Activated CD4-positive, CD25-positive, alpha-beta regulatory T cell treated with anti-CD3 and anti-CD28 coated beads, Interleukin-2, amount 50 U/mL, for 16 hours (primary cell): Measurements from ENCODE around the gene CD79B.

ENCODE experiments used
- DNase-seq: peaks from one replicate; pipeline ENCODE4 v3.0.0-alpha.2; 2020; ENCODE audit warnings: low read depth, low spot score

CD79B gene

DNA sequence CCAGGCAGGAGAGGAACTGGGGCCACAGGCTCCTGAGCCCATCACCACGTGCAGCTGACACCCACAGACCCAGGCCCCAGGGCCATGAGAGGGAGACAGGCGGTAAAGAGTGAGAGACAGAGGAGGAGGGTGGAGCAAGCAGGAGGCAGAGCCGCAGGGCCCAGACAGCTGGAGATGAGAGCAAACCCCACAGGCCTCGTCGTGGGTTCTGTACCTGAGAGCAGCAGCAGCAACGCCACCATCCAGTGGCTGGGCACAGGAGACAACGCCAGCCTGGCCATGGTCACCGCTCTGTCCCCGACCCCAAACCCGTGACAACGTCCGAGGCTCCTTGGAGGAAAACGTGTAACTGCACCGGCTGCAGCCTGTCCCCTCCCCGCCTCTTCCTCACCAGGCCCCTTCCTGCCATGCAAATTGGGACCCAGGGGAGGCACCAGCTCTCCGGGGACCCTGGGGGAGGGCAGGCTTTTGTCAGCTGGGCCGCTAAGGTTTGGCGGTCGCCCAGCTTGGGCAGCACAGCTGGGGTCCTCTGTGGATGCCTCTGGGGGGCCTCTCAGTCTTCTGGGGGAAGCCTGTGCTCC lies at the start of gene CD79B:
TSS of gene CD79B (minus strand) at position 351 of the 581 bp plus-strand sequence. CDS start at position 281, 70 bp downstream.
- DNase-seq, result no peak

DNA sequence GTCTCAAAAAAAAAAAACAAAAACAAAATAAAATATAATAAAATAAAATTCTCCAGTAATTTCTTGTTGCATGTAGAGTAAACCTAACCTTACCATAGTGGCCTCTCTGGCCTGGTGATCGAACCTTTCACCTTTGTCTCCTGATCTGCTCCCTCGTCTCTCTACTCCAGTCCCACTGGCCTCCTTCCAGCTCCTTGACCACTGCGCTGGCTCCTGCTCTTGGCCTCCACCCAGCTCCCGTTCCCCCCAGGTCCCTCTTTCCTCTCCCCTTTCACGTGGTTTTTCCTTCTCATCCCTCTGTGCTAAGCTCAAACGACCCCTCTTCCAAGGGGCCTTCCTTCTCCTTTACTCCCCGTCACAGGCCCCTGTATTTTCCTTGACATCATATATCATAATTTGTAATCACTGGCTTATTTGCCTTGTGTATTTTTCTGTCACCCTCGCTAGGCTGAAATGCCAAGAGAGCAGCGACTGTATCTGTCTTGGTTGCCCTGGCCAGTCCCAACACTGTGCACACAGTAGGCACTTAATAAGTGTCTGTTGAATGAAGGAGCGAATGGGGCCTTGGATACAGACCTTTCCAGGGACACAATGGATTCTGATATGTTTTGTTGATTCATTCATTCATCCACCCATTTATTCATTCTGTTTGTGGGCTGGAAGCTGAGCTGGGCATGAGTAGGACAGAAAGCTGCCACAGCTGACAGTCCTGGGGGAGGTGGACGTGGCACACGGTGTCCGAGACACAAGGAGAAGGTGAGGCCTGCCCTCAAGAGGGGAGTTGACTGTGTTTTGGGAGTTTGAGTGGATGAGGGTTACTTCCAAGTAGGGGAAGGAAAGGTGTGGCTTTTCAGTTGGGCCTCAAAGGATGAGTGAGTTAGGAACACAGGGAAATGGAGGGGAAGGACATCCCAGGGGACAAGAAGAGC lies 46.4 kb upstream of the CD79B start:
- no peak for DNase-seq

DNA sequence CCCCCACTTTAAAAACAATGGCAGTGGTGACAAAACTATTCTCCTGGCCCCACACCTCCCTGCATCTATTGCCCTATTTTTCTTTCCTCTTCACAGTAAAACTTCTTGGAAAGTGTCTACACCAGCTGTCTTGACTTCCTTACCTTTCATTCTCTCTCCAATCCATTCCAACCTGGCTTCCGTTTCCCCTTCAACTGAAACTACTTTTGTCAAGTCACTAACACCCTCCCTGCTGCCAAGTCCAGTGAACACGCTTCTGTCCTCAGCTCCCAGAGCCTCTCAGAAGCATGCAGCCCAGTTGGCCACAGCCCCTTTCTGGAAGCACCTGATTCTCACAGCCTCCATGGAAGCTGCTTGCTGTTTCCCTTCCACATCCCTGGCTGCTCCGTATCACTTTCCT lies 44.6 kb upstream of the CD79B start:
- no peak for DNase-seq

DNA sequence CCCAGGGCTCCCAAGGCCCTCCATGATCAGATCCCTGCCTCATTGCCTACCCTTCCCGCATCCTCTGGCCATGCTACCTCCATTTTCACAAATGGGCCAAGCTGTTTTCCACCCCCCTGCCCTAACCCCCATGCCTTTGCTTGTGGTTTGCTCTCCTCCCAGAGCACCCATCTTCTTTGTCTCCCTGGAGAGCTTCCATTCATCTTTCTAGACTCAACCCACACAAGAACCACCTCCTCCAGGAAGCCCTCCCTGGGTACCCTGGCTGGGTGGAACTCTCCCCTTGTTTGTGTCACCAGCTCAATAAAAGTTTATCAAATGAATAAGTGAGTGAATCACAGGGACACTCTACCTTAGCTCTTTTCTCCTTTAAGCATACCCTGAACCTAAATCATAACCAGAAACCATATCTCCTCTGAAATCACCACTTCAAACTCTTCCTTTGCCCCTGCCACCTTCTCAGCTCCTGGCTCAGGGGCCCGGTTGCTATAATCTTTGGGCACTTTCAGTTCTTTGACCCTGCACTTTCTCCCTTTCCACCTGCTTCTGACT lies 43.5 kb upstream of the CD79B start:
- DNase-seq, result no peak

DNA sequence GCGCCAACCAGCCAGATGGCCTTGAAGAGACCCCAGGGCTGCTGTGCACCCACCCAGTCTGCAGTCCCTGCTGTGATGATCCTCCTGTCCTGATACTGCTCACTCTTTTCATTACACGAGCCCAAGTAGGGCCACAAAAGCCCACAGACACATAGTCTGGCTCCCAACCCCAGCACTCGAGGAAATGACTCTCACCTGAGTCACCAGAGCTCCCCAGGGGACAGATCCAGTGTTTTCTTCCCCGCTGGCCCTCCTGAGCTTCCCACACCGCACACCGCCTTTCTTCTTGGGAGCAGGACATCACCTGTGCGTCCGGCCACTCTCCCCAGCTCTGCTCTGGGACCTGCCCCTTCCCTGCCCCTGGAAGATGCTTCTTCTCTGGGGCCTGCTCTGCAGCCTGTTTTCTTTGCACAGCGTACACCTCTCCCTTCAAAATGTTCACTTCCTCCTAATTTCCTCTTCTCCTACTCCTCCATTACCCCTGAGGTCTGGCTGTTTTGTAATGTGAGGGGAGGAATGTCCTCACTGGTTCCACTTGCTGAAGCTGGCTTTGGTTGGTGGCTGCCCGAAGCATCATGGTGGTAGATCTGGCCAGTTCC lies 42.6 kb upstream of the CD79B start:
- no peak for DNase-seq

DNA sequence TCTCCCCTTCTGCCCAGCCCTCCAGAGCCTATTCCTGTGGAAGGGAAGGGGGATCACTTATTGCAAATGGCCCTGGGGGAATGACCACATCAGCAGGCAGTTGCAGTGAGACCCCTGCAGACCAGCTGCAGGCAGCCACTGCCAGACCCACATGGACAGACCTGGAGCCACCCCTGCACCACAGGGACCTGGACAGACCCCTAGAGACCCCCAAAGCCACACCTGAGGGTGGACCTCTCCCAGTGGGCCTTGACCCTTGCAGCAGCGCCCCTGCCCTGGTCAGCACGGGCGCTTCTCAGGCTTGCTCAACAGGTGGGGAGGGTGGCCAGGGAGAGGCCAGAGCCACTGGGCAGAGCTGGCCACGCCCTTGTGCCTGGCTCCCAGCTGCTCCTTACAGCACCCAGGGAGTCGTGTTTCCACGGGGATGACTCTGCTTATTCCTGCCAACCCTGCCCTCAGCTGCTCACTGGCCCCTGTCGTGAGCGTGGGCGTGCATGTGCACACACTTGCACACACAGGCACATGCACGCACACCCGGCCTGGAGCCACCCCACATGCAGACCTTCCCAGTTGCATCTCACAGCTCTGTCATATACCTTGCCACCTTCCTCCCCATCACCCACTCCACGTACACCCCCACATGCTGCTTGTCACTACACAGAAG lies 41.9 kb upstream of the CD79B start:
- no peak for DNase-seq

DNA sequence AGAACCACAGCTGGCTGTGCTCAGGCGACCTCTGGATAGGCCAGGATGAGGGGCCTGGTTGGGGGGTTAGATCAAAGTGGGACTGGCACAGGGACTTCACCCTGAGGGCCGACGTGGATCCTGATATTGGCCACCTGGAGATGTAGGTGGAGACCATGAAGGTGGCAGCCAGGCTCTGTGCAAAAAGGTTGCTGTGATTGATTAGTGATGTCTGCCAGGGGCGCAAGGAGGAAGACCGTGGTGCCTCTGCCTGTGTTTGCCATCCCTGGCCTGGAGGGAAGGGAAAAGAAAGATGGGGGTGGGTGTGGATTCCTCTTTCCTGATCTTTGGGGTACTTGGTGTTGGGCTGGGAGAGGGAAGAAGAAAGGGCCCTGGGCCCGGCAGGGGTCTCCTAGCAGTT lies 41.1 kb upstream of the CD79B start:
- no peak for DNase-seq

DNA sequence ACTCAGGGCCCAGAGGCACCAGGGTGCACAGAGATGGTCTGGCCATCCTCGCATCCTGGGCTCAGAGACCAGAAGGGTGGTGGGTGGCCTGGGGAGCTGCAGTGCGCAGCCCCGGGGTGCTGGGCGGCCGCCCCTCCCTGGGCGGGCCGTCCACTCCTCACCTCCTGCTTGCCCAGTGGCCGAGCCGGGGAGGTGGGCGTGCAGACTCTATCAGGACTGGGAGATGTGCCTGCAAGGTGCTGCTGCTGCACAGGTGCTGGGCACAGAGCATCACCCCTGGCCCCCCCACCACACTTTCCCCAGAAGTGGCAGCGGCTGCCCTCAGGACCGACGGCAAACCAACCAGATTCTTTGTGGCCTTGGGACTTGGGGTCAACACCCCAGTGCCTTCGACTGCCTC lies 40.7 kb upstream of the CD79B start, which contains the start of gene SCN4A:
TSS of gene SCN4A (minus strand) at position 123 of the 400 bp plus-strand sequence. CDS start at position 46, 77 bp downstream.
- DNase-seq, result no peak

DNA sequence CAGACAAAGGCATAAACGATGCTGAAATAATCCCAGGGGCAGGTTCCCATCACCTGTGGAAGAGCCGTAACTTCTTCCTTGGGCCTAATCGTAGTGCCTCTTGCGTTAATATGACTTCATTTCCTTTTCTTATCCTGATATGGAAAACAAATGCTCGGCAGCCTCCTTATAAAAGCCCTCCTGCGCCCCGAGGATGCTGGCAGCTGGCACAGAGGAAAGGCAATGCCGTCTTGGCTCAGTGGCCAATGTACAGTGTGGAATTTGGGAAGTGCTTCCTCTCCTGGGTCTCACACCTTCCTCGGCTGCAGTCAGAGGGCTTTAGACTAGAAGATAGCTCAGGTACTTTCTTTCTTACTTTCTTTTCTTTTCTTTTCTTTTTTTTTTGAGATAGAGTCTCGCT lies 37.1 kb upstream of the CD79B start:
- DNase-seq, result no peak

DNA sequence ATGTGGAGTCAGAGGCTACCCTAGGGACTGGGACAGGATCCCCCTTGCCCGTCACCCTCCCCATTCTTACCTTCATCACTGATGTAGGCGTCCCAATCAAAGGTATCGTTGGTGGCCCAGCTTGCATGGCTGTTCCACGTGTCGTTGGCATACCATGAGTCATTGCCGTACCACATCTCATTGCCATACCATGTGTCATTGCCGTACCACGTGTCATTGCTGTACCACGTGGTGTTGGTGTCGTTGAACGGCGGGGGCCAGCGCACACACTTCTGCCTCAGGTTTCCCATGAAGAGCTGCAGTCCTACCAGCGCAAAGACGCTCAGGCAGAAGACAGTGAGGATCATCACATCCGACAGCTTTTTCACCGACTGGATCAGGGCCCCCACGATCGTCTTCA lies 35.8 kb upstream of the CD79B start:
- DNase-seq, result no peak

DNA sequence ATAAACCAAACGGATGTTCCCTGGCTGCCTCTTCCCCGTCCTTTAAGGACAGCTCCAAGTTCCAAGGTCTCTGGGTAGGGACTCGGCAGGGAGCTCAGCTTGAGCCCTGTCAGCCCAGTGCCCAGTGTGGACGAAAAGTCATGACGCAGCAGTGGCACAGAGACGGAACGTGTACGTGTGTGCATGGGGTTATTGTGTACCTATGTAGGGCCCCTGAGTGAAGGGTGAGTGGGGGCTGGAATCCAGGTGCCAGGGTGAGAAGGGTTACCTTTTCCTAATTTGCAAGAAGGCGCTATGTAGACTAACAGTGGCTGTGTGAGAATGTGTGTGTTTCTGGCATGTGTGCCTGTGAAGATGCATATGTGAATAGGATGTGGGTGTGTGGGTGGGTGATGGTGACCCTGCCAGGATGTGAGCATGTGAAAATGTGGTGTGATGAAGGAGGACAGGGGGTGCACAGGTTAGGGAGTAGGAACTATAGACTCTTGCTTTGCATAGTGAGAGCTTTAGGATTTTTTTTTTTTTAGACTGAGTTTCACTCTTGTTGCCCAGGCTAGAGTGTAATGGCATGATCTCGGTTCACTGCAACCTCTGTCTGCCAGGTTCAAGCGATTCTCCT lies 34.6 kb upstream of the CD79B start:
- DNase-seq, result no peak

DNA sequence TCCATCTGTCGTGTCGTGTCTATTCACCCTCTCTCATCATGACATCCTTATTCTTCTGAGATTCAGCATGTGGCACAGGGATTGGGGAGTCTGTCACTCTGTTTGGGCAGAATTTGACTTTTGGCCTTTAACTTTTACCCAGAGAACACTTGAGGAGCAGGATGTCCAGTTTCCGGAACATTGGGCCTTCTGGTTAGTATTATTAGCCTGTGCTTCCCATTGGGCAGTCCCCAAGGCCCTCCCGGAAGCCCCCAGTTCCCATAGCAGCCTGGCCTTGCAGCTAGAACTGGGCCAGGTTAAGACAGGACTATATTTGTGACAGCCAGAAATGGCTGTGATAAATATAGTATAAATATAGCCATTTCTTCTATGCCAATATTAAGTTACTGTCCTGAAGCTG lies 31.0 kb upstream of the CD79B start:
- DNase-seq, result no peak

DNA sequence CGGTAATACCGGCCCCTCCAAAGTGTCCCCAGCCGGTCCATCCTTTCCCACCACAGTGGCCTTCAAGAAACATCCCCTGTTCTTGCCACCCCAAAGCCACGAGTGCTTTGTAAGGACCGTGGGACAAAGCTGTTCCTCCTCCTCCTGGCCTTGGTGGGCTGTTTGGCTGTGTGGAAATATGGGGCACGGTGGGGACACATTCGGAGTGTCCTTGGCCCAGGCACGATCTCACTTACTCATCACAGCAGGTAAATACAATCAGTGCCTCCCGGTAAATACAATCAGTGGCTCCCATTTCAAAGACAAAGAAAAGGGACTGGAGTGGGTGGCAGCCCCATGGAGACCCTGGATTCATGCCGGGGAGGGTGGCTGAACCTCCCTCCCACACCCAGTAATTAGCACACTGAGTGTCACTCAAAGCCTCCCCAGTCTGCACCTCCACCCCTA lies 30.2 kb upstream of the CD79B start:
- DNase-seq, result no peak

DNA sequence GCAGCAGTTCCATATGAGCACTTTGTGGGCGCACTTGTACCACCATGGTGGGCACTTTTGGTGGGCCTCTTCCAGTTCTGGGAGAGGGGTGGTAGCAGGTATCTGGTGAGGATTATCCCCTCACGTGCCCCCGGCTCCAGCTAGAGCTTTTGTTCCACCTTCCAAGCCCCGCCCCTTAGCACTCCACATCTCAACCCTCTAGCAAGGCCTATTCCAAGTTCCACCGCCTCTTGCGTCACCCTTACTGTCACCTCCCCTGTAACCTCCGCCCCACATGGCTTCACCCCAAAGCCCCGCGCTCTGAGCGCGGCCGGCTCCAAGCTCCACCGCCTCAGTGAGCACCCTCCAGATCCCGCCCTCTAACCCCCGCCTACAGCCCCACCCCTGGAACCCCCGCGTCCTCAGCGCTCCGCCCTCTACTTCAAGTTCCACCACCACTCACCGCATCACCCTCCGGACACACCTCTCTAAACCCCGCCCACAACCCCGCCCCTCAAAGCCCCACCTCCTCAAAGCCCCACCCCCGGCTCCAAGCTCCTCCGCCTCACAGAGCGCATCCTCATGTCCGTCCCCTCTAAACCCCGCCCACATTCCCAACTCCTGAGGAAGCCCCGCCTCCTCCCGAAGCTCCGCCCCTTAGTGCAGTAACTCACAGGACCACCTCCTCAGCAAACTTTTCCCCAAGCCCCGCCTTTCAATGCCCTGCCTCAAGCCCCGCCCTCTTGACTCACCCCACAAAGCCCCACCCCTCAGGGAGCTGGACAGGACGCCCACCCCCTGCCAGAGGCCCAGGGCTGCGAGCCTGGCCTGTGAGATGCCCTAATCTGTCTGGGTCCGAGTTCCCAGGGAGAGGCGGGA lies 29.5 kb upstream of the CD79B start:
- no peak for DNase-seq

DNA sequence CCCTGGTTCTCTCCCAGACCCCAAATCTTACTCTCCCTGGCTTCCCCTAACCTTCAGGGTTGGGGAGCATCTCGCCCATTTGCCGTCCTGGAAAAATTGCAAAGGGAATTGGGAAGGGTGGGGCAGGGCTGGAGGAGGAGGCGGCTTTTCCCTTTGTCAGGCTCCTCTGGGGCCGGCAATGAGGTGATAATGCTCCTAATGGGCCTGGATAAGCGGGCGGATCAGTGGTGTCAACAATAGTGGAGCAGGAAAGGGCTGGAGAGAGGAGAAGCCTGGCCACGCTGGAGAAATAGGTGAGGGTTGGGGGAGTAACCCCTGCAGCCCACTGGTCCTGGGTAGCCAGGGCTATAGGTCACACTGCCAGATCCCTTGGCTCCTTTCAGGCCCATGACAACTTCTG lies 28.3 kb upstream of the CD79B start:
- no peak for DNase-seq

DNA sequence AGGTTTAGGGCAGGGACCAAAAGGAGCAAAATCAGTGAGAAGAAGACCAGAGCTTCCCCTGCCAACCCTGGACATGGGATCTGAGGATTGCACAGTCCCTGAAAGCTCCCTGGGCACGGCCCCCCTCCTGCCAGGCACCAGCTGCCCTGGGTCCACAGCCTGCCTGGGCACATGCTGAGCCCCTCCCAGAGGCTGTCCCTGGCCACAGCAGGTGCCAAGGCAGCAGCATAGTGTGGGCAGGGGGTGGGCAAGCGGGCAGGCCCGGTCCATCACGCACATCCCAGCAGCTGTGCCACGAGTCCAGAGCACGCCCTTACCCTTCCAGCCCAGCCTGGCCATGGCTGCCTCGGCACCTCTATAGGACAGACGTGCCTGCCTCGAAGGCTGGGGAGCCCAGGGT lies 27.9 kb upstream of the CD79B start:
- no peak for DNase-seq

DNA sequence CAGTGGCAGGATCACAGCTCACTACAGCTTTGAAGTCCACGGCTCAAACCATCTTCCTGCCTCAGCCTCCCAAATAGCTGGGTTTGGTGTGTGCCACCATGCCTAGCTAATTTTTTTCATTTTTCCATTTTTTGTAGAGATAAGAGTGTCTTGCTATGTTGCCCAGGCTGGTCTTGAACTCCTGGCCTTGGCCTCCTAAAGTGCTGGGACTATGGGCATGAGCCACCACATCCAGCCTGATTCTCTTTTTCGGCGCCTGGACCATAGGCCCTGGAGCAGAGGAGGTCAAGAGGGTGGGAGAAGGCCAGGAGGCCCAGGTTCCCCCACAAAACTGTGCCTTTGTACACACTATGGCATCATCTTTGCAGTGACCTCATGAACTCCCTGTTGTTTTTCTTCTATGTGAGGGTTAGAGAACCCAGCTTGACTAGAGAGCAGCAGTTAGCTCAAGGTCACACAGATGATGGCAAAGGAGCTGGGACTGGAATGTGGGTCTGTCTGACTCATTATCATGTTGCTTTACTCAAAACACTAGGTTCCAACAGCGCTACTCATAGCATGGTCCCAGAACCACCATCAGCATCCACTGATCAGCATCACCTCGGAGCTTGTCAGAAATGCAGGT lies 24.3 kb upstream of the CD79B start:
- DNase-seq, result no peak

DNA sequence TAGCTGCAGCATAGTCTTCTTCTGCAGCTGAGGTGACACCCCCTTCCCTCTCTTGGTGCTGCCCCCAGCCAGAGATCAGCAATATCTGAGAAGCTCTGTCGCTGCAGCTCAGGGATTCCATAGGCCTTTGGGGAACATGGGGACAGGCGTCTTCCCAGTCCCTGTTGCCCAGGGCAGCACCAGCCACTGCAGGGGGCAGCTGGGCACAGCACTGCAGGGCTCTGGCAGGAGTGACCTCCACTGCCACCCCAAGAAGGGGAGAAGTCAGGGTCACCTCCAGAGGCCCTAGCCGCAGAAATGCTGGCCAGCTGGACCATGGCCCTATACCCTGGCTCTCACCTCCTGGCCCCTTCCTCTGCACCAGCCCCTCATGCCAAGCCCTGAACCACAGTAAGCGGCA lies 23.7 kb upstream of the CD79B start:
- no peak for DNase-seq

DNA sequence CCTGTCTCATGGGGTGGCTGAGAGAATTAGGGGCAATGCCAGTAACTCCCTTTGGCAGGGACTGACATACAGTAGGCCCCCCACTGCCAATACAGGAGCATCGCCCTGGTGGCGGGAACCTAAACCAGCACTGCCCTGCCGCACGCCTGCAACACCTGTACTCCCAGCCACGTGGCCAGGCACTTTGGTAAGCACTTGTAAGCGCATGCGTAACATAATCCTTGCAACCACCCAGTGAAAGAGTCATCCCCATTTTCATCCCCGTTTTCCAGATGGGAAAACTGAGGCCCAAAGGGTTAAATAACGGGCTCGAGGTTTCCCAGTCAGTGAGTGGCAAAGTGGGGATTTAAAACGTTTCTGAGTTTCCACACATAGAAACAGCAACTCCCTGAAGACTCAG lies 23.1 kb upstream of the CD79B start:
- no peak for DNase-seq
